Activated naive CD8-positive, alpha-beta T cell treated with anti-CD3 and anti-CD28 coated beads, Interleukin-2, amount 50 U/mL, for 24 hours (primary cell): ENCODE measurements around the gene DEF6.
"Not testable (repeated sequence)": the region's sequence is repeated elsewhere in the genome, so short reads cannot be mapped to it uniquely, and the experiment has no call there.

Experiments
- ATAC-seq: fragments of 150-1000 bp; cut with Tn5 transposase; one replicate; pipeline ENCODE4 v1.10.0; 2021
- DNase-seq: peaks from one replicate; pipeline ENCODE4 v3.0.0; 2021
- H3K27ac Mint-ChIP-seq: one replicate; pipeline ENCODE4 v1.8.0; 2021; ENCODE audit warnings: mild to moderate bottlenecking, mixed read lengths
- H3K27me3 Mint-ChIP-seq: one replicate; pipeline ENCODE4 v1.8.0; 2021; ENCODE audit warnings: mixed read lengths
- H3K36me3 Mint-ChIP-seq: one replicate; pipeline ENCODE4 v1.8.0; 2021; ENCODE audit warnings: low read depth, mixed read lengths
- H3K4me1 Mint-ChIP-seq: one replicate; pipeline ENCODE4 v1.8.0; 2021; ENCODE audit warnings: mixed read lengths
- H3K4me3 Mint-ChIP-seq: one replicate; pipeline ENCODE4 v1.8.0; 2021; ENCODE audit warnings: mild to moderate bottlenecking, moderate library complexity, mixed read lengths
- H3K9me3 Mint-ChIP-seq: one replicate; pipeline ENCODE4 v1.8.0; 2021; ENCODE audit warnings: mixed read lengths

The DEF6 gene

GRCh38 chr6:35332074-35332887 is 34.7 kb downstream of the DEF6 start:
- ATAC-seq (peak; percentile 74), DNase-seq (peak; percentile 47)
- H3K27ac Mint-ChIP-seq, H3K36me3 Mint-ChIP-seq, H3K4me3 Mint-ChIP-seq, H3K27me3 Mint-ChIP-seq, H3K9me3 Mint-ChIP-seq: not testable (repeated sequence)
- H3K4me1 Mint-ChIP-seq = peaks cover 38% of the 10 kb centered on the region

GRCh38 chr6:35341557-35341956 is 43.9 kb downstream of the DEF6 start:
- no peak for ATAC-seq
- H3K27ac Mint-ChIP-seq = no peak overlapping the region
- DNase-seq = no peak
- no peaks in the 10 kb centered on the region for H3K27me3 Mint-ChIP-seq
- peaks cover 47% of the 10 kb centered on the region for H3K4me1 Mint-ChIP-seq
- peaks cover 15% of the 10 kb centered on the region for H3K36me3 Mint-ChIP-seq
- H3K4me3 Mint-ChIP-seq = no peak overlapping the region
- no peaks in the 10 kb centered on the region for H3K9me3 Mint-ChIP-seq

- peaks cover 15% of the 10 kb centered on the region for H3K36me3 Mint-ChIP-seq
- peak; percentile 98 for ATAC-seq
- H3K4me3 Mint-ChIP-seq = peak within 1 kb of the TSS; percentile 96
- peak within 1 kb of the TSS; percentile 93 for H3K27ac Mint-ChIP-seq
- H3K27me3 Mint-ChIP-seq = no peaks in the 10 kb centered on the region
- peak; percentile 99 for DNase-seq
- no peaks in the 10 kb centered on the region for H3K9me3 Mint-ChIP-seq
- H3K4me1 Mint-ChIP-seq = peaks cover 47% of the 10 kb centered on the region
These were observed 44.9 kb downstream of the DEF6 start, which contains the start of gene PPARD for GRCh38 chr6:35342258-35343091. Gene PPARD (plus strand): TSS chr6:35342558. CDS start chr6:35411088, 68,530 bp downstream.

GRCh38 chr6:35343092-35343834 is 45.6 kb downstream of the DEF6 start:
- H3K9me3 Mint-ChIP-seq = no peaks in the 10 kb centered on the region
- H3K27ac Mint-ChIP-seq = peak overlapping the region; percentile 74
- H3K4me1 Mint-ChIP-seq = peaks cover 49% of the 10 kb centered on the region
- peak overlapping the region; percentile 96 for H3K4me3 Mint-ChIP-seq
- no peaks in the 10 kb centered on the region for H3K27me3 Mint-ChIP-seq
- DNase-seq (no peak), ATAC-seq (no peak)
- H3K36me3 Mint-ChIP-seq = peaks cover 18% of the 10 kb centered on the region

GRCh38 chr6:35343835-35344550 is 46.4 kb downstream of the DEF6 start:
- ATAC-seq (no peak), DNase-seq (no peak)
- H3K9me3 Mint-ChIP-seq = no peaks in the 10 kb centered on the region
- H3K4me3 Mint-ChIP-seq = peak overlapping the region; percentile 96
- H3K27me3 Mint-ChIP-seq = no peaks in the 10 kb centered on the region
- H3K4me1 Mint-ChIP-seq = peaks cover 55% of the 10 kb centered on the region
- peak overlapping the region; percentile 74 for H3K27ac Mint-ChIP-seq
- H3K36me3 Mint-ChIP-seq = peaks cover 22% of the 10 kb centered on the region

- H3K4me1 Mint-ChIP-seq = peaks cover 47% of the 10 kb centered on the region
- no peaks in the 10 kb centered on the region for H3K27me3 Mint-ChIP-seq
- no peaks in the 10 kb centered on the region for H3K9me3 Mint-ChIP-seq
- H3K27ac Mint-ChIP-seq = peak overlapping the region; percentile 31
- H3K4me3 Mint-ChIP-seq = no peak overlapping the region
- peaks cover 49% of the 10 kb centered on the region for H3K36me3 Mint-ChIP-seq
- ATAC-seq = no peak
- DNase-seq = no peak
These were observed 53.8 kb downstream of the DEF6 start for GRCh38 chr6:35351422-35351821.

- H3K27me3 Mint-ChIP-seq = no peaks in the 10 kb centered on the region
- peaks cover 36% of the 10 kb centered on the region for H3K4me1 Mint-ChIP-seq
- H3K36me3 Mint-ChIP-seq = peaks cover 55% of the 10 kb centered on the region
- H3K4me3 Mint-ChIP-seq = no peak overlapping the region
- ATAC-seq (no peak), DNase-seq (no peak)
- H3K9me3 Mint-ChIP-seq = no peaks in the 10 kb centered on the region
- H3K27ac Mint-ChIP-seq = peak overlapping the region; percentile 9
These were observed 55.1 kb downstream of the DEF6 start for GRCh38 chr6:35352735-35353134.

GRCh38 chr6:35354361-35355135 is 56.9 kb downstream of the DEF6 start:
- peaks cover 33% of the 10 kb centered on the region for H3K4me1 Mint-ChIP-seq
- no peak overlapping the region for H3K4me3 Mint-ChIP-seq
- no peaks in the 10 kb centered on the region for H3K9me3 Mint-ChIP-seq
- no peak for ATAC-seq
- no peaks in the 10 kb centered on the region for H3K27me3 Mint-ChIP-seq
- H3K36me3 Mint-ChIP-seq = peaks cover 47% of the 10 kb centered on the region
- peak overlapping the region; percentile 8 for H3K27ac Mint-ChIP-seq
- no peak for DNase-seq

- Mint-ChIP-seq H3K36me3 (peaks cover 37% of the 10 kb centered on the region), H3K9me3 (no peaks in the 10 kb centered on the region)
These were observed 58.8 kb downstream of the DEF6 start for GRCh38 chr6:35356391-35356790.

GRCh38 chr6:35357677-35358076 is 60.1 kb downstream of the DEF6 start:
- DNase-seq (no peak), ATAC-seq (no peak)
- peaks cover 29% of the 10 kb centered on the region for H3K36me3 Mint-ChIP-seq
- H3K9me3 Mint-ChIP-seq = no peaks in the 10 kb centered on the region
- no peak overlapping the region for H3K4me3 Mint-ChIP-seq
- no peak overlapping the region for H3K27ac Mint-ChIP-seq
- peaks cover 33% of the 10 kb centered on the region for H3K4me1 Mint-ChIP-seq
- no peaks in the 10 kb centered on the region for H3K27me3 Mint-ChIP-seq

More at GRCh38 chr6:35356391-35356790, 58.8 kb downstream of the DEF6 start:
- Mint-ChIP-seq H3K4me1 (peaks cover 25% of the 10 kb centered on the region), H3K27me3 (no peaks in the 10 kb centered on the region), H3K4me3 (no peak overlapping the region), H3K27ac (no peak overlapping the region)
- DNase-seq = no peak
- ATAC-seq = no peak

GRCh38 chr6:35358086-35358485 is 60.5 kb downstream of the DEF6 start:
- Mint-ChIP-seq H3K36me3 (peaks cover 25% of the 10 kb centered on the region), H3K27me3 (no peaks in the 10 kb centered on the region), H3K27ac (no peak overlapping the region), H3K9me3 (no peaks in the 10 kb centered on the region), H3K4me1 (peaks cover 35% of the 10 kb centered on the region), H3K4me3 (no peak overlapping the region)
- ATAC-seq (no peak), DNase-seq (no peak)

- DNase-seq (no peak), ATAC-seq (no peak)
- Mint-ChIP-seq H3K27me3 (no peaks in the 10 kb centered on the region), H3K4me1 (peaks cover 38% of the 10 kb centered on the region), H3K4me3 (no peak overlapping the region), H3K36me3 (peaks cover 25% of the 10 kb centered on the region), H3K27ac (no peak overlapping the region), H3K9me3 (no peaks in the 10 kb centered on the region)
These were observed 61.7 kb downstream of the DEF6 start for GRCh38 chr6:35359346-35359743.

GRCh38 chr6:35359744-35360348 is 62.2 kb downstream of the DEF6 start:
- H3K27ac Mint-ChIP-seq = no peak overlapping the region
- DNase-seq (no peak), ATAC-seq (no peak)
- H3K27me3 Mint-ChIP-seq = no peaks in the 10 kb centered on the region
- H3K9me3 Mint-ChIP-seq = no peaks in the 10 kb centered on the region
- peaks cover 20% of the 10 kb centered on the region for H3K36me3 Mint-ChIP-seq
- no peak overlapping the region for H3K4me3 Mint-ChIP-seq
- peaks cover 34% of the 10 kb centered on the region for H3K4me1 Mint-ChIP-seq
